HG03025 (cell line): ENCODE data around the gene TRIM15.
"Not testable (repeated sequence)": the region's sequence is repeated elsewhere in the genome, so short reads cannot be mapped to it uniquely, and the experiment has no call there.

ENCODE experiments used
- ATAC-seq: cut with Tn5 transposase; IDR thresholded peaks from one replicate; pipeline ENCODE4 v1.9.1; 2021; ENCODE audit warnings: mild to moderate bottlenecking, moderate library complexity; ENCODE audit not compliant: unreplicated experiment, low FRiP score

TRIM15 gene

DNA sequence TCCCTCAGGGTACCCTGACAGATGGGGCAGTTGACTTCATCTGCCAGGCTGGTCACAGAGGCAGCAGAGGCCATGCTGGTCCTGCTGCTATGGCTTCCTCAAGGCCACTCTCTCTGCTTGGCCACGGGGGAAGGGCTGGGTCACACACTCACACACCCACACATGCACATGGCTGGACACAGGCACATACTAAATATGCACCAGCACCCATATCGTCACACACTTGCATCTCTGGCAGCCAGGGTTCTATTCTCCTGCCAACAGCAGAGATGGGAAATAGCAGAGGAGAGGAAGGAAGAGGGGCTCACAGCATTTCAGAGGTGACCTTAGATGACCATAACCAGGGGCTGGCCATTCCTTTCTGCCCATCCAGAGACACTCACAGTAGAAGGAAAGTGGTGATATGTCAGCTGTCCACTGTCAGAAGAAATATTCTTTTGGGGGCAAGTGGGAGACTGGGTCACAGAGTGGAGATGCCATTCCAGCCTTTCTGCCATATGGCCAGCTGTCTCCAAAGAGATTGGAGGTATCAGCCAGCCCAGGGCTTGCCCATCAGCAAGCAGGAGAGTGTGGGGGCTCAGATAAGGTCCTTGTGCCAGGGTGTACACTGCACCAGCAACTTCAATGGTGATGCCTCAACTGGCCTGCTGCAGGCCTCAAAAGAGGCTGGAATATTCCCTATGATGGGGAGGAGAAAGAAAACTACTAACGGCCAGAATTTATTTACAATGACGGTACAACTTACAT lies 2.4 kb upstream of the TRIM15 start, which contains the start of gene TRIM10:
TRIM10 (minus strand) TSS at position 427 of the 747 bp plus-strand sequence; CDS start at position 74, 353 bp downstream.
- ATAC-seq: no peak

GRCh38 chr6:30162265-30163089 lies 869 bp upstream of the TRIM15 start:
- no peak for ATAC-seq

DNA sequence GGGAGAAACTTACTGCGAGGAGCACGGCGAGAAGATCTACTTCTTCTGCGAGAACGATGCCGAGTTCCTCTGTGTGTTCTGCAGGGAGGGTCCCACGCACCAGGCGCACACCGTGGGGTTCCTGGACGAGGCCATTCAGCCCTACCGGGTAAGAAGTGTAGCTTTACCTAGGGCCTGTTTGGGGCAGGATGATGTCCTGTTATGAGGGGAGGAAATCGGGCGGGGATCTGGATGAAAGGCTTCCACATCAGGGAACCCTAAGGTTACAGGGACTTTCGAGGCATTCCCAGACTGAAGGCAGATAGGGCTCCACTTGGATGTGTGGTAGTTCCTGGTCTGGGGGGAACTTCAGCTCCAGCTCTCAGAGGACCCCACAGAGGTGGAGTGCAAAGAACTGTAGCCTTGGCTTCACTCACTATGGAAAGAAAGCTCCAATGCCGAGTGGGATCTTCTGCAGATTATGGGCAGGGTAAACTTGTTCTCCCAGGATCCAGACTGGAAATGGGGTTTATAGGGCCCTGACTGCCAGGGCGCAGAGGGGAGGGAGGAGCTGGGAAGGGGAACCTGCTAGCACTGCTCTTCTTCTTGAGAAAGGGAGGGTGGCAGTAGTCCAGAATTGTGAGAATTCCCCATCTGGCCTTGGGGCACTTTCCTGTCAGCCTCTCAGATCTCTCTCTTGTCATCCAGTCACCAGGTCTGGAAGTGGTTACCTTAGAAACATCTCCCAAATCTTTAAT lies 740 bp downstream of the TRIM15 start:
- ATAC-seq: no peak

- ATAC-seq: no peak
These were observed 1.4 kb downstream of the TRIM15 start for GRCh38 chr6:30164714-30165113.

DNA sequence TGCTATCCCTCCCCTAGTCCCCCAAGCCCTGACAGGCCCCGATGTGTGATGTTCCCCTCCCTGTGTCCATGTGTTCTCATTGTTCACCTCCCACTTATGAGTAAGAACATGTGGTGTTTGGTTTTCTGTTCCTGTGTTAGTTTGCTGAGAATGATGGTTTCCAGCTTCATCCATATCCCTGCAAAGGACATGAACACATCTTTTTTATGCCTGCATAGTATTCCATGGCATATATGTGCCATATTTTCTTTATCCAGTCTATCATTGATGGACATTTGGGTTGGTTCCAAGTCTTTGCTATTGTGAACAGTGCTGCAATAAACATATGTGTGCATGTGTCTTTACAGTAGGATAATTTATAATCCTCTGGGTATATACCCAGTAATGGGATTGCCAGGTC lies 1.9 kb downstream of the TRIM15 start:
- not testable (repeated sequence) for ATAC-seq

DNA sequence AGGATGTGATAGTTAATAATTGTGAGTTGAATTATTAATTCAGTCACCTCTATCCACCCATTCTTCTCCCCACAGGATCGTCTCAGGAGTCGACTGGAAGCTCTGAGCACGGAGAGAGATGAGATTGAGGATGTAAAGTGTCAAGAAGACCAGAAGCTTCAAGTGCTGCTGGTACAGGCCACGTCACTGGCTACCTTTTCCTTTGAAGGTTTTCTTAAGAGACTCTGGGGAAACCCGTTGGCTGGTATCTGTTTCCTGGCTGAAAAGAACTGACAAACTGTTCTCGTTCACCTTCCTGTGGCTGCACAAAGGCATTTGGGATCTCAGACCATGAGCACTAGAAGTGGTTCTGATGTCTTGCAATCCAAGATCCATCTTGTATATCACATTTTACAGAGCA lies 3.8 kb downstream of the TRIM15 start:
- ATAC-seq: no peak

- no peak for ATAC-seq
These were observed 5.4 kb downstream of the TRIM15 start for GRCh38 chr6:30168741-30169140.

GRCh38 chr6:30169658-30170614 lies 6.6 kb downstream of the TRIM15 start:
- ATAC-seq: no peak

DNA sequence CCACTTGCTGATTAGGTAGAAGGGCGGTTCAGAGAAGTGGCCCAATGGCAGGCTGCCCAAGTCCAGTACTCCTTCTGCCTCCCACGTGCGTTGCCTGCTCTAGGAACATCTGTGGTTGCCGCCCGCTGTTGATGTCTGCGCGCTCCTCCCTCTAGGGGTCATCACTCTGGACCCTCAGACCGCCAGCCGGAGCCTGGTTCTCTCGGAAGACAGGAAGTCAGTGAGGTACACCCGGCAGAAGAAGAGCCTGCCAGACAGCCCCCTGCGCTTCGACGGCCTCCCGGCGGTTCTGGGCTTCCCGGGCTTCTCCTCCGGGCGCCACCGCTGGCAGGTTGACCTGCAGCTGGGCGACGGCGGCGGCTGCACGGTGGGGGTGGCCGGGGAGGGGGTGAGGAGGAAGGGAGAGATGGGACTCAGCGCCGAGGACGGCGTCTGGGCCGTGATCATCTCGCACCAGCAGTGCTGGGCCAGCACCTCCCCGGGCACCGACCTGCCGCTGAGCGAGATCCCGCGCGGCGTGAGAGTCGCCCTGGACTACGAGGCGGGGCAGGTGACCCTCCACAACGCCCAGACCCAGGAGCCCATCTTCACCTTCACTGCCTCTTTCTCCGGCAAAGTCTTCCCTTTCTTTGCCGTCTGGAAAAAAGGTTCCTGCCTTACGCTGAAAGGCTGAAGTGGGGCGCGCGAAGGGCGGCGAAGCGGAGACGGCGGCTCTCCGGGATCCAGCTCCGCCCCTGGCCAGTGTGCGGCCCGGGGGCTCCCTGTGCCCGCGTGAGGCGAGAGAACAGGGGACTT lies 8.5 kb downstream of the TRIM15 start:
- no peak for ATAC-seq

DNA sequence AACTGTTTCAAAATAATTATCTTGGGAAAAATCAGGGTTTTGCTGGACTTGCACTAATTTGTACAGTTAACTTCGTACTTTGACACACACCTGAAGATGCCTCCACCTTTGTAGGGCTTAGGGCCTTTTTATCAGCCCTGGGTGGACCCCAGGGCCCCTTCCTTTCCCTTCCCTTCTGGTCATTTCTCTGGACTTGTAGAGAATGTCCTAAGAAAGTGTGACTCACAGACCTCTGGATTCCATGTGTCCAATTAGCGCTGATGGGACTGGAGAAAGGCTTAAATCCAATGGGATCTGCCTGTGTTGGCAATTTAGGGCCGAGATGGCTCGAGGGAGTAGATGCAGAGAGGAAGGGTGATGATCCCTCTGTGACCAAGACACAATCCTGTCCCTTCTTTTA lies 9.3 kb downstream of the TRIM15 start:
- no peak for ATAC-seq

DNA sequence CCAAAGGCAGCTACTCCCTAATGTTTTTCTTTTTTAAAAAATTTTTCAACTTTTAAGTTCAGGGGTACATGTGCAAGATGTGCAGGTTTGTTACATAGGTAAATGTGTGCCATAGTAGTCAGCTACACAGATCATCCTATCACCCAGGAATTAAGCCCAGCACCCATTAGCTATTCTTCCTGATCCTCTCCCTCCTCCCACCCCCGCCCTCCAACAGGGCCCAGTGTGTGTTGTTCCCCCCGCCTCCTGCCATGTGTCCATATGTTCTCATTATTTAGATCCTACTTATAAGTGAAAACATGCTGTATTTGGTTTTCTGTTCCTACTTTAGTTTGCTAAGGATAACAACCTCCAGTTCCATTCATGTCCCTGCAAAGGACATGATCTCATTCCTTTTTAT lies 12.4 kb downstream of the TRIM15 start:
- ATAC-seq: no peak

DNA sequence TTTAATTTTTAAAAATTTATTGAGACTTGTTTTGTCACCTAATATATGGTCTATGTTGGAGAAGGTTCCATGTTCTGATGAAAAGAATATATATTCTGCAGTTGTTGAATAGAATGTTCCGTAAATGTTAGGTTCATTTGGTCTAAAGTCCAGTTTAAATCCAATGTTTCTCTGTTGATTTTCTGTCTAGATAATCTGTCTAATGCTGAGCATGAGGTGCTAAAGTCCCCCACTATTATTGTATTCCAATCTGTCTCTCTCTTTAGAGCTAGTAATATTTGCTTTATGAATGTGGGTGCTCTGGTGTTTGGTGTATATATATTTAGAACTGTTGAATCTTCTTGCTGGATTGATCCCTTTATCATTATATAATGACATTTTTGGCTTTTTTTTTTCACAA lies 15.5 kb downstream of the TRIM15 start:
- ATAC-seq: no peak

DNA sequence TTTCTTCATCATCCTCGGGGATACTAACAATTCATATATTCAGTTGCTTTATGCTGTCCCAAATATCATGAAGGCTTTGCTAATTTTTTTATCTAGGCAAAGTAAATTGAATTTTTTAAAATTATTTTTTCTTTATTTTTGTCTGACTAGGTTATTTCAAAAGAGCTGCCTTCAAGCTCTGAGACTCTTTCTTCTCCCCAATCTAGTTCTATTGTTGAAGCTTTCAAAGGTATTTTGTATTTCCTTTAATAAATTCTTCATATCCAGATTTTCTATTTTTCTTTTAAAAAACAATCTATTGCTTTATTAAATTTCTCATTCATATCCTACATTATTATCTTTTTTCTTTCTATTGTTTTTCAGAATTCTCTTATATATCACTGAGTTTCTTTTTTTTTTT lies 16.8 kb downstream of the TRIM15 start:
- no peak for ATAC-seq

DNA sequence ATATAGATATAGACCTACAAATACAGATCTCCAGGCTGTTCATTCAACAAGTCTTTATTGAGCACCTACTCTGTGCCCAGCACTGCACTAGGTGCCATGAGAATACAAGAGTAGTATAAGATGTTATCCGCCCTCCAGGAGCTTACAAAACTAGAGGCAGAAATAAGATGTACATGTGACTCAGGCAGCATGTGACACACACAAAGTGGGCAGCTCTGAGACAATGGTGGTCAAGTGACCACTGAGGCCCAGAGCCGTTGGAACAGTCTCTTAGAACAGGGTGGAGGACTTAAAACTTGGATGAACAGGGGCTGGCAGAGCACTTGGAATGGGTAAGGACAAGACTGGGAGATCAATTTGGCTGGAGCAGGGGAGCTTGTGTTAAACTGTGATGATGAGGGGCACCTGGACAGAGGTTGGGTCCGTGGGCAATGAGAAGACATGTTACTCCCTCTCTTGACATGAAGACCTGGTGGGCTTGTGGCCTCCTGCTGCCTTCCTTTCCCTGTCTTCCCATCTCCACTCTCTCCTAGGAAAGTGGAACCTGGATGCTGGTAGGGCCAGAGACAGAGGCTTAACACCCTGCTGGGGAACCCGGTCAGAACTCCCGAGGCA lies 21.2 kb downstream of the TRIM15 start:
- ATAC-seq: no peak

- ATAC-seq: no peak
These were observed 22.6 kb downstream of the TRIM15 start for GRCh38 chr6:30185846-30186484.

DNA sequence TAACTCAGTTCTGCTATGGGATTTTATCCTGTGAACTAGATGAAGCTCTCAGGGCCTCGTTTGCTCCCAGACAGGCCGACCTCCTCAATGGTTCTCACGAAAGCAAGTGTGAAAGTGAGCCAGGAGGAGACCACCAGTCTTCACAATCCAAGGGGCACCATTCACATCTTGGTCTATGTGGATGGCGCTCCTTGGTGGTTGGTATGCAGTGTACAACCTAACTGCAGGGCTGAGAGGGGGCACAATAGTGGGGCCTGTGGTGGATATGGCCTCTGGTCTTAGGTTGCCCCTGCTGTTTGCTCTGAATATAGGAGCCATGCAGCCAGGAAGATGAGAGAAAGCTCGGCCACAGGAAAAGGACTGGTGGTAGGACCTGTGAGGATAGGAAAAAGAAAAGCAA lies 25.2 kb downstream of the TRIM15 start:
- no peak for ATAC-seq

DNA sequence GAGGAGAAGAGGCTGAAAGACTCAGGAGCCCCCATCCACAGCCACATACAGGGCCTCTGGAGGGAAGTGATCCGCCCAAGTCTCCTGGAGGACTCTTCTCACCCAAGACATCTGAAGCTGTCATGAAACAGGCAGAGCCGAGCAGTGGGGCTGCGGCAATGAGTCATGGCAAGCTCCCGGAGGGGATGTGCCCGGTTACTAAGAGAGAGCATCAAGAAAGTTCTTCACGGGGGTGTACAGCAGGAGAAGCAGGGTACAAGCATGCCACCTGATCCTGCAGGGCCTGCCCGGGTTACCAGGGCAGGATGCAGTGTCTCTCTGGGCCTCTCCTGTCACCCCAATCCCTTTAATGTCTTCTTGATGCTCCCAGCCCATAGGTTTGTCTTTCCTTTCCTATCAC lies 28.7 kb downstream of the TRIM15 start:
- ATAC-seq: no peak
